ENCODE results near the gene MAGEF1.

MAGEF1 gene, protein sequence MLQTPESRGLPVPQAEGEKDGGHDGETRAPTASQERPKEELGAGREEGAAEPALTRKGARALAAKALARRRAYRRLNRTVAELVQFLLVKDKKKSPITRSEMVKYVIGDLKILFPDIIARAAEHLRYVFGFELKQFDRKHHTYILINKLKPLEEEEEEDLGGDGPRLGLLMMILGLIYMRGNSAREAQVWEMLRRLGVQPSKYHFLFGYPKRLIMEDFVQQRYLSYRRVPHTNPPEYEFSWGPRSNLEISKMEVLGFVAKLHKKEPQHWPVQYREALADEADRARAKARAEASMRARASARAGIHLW

DNA sequence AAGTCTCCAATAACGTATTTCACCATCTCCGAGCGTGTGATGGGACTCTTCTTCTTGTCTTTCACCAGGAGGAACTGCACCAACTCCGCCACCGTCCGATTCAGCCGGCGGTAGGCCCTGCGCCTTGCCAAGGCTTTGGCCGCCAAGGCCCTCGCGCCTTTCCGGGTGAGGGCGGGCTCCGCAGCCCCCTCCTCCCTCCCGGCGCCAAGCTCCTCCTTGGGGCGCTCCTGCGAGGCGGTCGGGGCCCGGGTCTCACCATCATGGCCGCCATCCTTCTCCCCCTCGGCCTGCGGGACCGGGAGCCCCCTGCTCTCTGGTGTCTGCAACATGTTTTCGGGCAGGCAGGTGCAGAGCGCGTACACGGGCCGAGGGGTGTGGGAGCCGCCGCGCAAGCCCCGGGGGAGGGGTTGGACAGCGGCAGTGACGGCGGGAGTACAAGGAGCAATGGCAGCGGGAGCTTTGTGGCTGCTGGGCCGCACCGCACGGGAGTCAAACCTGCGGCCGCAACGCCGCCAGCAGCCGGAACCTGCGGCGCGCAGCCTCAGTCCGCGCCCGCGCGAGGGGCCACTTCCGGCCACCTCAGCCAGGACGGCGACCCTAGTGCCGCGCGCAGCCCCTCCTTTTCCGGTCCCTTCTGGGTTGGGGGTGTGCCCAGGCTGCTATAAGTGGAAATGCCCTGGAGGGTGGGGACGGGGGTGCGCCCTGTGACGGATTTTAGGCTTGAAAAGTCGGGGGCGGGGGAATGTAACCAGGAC lies at the start of gene MAGEF1:
Gene MAGEF1 (minus strand): TSS at position 572 of the 755 bp plus-strand sequence. CDS start 243 bp downstream, at position 329.
- DNase-seq = peak; percentile 45 to 68 (median 48)

DNA sequence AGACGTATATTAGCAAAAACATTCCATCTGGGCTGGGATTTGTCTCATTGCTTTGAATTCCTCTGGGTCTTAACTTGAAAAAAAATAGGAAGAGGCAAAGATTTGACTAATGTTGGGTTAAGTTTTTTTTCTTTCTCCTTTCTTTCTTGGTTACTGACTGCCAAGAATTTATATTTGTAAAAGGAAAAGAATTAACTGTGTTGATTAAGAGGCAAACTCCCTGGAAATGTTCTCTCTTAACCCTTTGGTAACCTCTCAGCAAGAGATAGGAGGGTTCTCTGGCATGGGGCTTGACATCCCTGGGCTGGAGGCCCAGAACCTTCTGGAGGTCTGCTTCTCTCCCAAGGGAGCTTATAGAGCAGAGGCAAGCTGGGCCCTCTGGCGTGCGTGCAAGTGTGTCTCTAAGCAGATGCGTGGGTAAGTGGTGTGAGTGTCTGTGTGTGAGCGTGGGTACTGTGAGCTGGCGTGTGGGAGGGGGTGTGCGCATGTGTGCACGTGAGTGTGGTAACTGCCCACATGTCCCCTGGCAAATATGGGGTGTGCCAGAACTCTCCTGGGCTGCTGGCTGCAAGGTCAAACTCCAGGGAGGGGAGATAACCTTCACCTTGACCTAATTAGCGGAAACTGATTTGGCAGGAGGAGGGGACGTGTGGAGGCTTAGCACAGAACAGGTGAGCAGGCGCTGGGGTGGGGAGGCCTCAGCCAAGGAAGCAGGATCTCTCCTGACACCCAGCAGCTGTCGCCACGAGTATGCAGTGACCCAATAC lies 49.4 kb upstream of the MAGEF1 start:
- no peak for DNase-seq

DNA sequence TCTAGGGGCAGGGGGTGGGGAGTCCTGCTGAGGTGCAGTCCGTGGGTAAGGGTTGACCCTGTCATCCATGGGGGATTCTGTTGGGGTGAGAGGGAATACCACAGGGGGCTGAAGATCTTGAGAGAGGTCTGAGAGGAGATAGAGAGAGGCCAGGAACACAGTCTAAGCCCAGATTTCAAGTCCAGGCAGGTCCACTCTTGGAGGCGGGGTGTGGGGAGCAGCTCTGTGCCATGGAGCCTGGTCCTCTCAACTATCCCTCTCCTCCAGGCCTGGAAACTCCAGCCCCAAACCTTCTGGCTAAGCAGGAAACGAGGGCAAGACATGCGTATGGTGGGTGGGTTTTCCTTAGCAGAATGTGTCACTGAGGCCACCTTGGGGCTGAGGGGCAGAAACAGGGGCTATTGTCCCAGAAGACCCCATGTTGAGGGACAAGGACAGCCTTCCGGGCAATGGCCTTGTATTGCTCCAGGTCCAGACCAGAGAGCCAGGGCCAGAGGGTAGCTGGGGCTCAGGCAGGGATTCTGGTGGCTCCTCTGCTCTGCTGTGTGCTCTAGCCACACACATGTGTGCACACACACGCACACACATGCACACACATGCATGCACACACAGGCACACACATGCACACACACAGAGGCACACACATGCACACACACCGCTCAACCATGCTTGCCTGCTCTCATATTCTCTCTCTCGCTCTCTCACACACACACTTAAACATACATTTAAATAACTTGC lies 48.6 kb upstream of the MAGEF1 start:
- DNase-seq = no peak

DNA sequence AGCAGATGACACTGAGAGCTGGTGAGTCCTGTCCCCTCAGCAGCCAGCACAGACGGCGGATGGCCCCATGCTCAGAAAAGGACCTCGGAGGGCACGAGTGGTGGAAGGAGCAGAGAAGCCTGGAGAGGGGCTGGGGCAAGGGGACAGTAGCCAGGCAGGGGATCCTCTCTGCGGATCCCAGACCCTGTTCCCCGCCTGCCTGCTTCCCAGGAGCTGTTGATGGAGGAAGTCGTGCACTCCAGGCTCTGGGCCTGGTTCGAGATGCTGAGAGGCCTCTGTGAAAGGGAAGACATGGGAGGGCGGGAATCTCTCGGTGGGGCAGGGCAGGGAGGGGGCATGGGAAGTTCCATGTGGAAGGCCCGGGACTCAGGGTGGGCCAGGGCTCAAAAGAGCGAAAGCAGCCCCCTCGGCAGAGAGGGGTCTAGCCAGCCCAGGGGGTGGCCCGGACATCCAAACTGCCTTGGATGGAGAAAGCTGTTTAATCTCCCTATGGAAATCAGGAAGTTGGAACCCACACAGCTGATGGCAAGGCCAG lies 47.9 kb upstream of the MAGEF1 start:
- DNase-seq = no peak

DNA sequence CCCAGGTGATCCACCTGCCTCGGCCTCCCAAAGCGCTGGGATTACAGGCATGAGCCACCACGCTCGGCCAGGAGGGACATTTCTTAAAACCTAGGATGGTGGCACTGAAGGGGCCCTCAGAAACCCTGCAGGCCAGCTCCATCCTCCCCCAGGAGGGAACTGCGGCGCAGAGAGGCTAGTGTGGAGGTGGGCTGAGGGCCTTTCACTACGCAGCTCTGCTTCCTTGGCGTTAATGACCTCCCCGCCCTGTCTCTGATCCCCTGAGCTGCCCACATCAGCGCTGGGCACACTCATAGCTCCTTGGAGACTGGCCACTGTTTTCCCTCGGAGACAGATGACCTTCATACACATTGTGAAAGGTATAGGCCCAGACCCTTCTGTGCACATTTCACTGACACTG lies 46.2 kb upstream of the MAGEF1 start:
- no peak for DNase-seq

DNA sequence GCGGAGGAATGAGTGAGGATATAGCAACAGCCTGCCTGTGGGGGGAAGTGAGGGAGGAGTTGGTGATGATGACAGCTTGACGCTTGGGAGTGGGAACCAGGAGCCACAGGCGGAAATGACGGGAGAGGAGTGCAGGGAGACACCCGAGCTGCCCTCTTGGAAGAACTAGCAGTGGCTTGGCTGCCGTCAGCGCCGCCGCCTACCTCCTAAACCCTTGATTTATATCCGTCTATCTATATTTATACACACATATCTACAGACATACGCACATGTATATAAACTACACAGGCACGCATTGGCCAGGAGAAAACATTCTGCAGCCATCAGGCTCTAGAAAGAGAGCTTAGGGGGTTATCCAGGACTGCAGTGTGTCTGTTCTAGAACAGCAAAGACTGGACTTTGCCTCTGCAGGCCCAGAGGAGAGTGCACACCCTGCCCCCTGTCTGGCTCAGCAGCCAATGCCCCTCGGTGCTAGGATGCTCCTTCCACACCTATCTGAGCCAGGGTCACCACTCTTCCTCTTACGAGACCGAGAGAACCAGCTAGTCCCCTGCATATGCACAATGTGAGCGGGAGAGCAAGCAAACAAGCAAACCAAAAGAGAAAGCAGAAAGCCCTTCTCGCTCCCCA lies 45.3 kb upstream of the MAGEF1 start:
- DNase-seq = no peak

DNA sequence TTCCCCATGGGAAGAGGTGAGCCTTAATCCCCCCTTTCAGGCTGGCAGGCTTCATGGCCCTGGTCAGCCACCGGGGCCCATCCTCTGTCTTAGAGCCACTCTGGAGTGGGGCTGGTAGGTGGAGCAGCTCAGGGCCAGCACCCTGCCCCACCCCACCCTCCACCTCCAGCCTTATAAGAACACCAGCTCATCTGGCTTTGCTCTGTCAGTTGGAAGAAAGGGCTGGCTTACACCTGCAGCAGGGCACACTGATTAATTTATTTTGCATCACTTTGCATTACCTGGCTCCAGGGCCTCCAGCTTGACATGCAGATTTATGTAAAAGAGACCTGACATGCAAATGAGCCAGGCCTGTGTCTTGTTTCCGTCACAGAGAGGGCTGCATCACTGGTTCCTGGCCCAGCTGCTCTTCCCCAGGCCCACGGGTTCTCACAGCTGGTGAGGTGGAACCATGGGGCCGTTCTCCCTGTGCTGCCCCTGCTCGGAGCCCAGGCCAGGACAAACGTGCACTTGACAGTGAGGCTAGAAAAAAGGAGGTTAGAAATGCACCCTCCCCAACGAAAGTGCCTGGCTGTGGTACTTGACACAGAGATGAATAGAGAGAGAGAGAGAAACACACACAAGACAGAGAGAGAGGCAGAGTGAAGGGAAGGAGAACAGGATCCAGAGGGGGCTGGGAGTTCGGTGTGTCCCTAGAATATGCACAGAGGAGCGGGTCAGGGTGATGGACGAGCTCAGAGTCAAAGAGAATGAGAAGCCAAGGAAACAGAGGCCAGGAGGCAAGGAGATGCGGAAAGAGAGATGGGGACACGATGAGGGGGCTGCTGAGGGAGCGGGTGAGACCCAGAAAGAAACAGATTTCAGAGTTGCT lies 44.5 kb upstream of the MAGEF1 start:
- DNase-seq = no peak

DNA sequence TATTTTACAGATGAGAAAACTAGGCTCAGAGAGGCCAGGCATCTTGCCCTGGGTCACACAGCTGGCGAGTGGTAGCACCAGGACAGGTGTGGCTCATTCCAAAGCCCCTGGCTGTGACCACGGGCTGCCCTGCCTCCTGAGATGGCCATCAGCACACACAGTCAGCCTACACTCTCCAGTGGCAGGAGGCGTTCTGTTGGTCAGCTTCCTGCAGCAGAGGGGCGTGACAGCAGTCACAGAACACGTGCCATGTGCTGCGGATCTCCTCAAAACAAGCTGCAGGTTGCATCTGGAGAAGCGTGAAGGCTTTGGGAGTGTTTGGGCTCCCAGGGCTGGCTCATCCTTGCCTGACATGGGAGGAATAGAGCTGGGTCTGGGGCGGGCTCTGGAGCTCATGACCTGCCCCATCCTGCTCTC lies 43.5 kb upstream of the MAGEF1 start:
- no peak for DNase-seq

DNA sequence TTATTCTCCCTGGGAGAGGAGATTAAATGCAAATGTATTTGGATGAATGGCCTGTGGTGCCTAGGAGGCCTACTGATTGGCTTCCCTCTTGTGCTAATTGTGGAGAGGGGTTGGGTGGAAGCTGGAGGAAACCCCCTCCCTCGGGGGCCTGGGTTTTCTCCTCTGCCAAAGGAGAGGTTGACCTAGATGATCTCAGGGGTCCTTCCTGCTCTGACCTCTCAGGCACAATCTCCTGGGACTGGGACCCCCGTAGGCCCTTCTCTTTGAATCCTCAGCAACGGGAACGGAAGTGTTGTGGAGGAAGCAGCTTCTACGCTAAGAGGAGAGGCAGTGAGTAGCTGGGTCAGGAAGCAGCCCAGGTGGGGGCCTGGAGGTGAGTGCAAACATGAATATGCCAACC lies 40.5 kb upstream of the MAGEF1 start:
- no peak for DNase-seq

DNA sequence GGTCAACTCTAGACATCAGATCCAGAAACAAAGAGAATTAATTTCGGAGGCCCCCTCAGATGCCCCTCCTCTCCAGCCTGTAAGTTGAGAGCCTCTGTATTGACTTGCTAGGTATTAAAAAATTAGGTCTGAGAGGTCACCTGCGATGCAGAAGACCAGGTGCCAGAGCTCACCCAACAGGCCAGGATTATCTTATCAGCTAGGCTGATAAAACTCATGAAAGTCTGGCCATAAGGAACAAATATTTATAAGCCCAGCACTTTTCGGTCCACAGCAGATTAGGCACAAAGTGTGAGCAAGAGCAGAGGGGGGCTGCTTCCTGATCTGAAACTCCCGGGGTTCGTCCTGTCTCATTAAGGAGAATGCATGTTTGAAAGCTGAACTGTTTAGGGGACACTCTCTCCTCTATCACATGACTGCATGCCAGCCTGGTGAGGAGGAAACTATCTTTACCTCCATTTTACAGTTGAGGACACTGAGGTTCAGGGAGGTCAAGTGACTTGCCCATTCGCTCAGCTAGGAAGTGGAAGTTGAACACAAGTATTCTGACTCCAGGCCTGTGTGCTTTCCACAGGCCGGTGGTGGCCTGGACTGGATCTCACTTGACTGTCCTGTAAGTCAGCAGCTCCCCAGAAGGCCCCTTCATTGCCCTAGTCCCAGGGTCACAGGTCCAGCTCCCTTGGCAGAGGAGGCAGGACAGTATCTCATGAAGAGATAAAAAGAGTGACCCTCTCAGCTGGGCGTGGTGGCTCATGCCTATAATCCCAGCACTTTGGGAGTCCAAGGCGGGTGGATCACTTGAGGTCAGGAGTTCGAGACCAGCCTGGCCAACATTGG lies 39.6 kb upstream of the MAGEF1 start:
- no peak for DNase-seq

DNA sequence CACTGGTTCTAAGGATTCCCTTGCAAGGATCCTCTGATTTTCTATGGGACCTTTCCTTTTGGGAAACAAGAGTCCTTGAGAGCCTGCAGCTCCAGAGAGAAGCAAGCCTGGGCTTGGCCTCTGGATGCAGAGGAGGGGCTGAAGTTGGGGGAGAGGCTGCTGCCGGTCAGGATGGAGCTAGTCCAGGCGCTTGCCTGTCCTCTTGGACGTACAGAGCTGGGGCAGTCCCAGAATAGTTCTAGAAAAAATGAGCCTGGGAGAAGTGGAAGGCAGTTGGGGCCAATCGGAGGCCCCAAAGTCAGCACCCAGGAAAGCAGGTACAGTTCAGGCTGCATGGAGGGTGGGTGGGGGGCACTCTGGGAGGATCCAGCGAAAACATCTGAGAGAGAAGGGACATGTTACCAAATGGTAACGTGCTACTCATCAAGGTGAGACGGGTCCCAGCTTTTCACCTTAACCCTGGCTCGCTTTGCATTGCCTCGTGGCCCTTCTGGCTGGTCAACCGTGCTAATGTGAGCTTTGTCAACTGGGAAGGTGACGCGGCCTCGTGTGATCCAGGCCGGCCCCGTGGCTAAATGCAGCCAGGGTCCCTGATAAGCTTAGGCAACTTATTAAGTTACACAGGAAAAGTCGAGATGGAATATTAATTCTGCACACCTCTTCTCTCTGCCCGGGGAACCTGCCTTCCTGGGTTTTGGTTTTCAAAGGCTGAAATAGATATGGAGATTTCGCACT lies 38.7 kb upstream of the MAGEF1 start:
- no peak for DNase-seq

DNA sequence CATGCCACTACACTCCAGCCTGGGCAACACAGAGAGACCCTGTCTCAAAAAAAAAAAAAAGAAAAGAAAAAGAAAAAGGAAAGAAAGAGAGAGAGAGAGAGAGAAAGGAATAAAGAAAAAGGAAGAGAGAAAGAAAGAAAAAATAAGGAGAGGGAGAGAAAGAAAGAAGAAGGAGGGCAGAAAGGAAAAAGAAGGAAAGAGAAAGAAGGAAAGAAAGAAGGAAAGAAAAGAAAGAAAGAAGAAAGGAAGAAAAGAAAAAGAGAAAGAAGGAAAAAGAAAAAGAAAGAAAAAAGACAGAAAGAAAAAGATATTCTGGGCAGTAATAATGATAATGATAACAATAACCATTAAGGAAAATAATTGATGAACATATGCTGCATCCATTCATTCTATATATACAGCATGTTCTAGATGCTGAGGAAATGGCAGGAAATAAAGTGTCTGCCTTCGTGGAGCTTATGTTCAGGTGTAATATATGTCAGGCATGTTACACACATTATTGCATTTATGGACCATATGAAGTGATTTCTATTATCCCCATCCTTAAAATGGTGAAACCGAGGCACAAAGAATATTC lies 37.4 kb upstream of the MAGEF1 start:
- no peak for DNase-seq

DNA sequence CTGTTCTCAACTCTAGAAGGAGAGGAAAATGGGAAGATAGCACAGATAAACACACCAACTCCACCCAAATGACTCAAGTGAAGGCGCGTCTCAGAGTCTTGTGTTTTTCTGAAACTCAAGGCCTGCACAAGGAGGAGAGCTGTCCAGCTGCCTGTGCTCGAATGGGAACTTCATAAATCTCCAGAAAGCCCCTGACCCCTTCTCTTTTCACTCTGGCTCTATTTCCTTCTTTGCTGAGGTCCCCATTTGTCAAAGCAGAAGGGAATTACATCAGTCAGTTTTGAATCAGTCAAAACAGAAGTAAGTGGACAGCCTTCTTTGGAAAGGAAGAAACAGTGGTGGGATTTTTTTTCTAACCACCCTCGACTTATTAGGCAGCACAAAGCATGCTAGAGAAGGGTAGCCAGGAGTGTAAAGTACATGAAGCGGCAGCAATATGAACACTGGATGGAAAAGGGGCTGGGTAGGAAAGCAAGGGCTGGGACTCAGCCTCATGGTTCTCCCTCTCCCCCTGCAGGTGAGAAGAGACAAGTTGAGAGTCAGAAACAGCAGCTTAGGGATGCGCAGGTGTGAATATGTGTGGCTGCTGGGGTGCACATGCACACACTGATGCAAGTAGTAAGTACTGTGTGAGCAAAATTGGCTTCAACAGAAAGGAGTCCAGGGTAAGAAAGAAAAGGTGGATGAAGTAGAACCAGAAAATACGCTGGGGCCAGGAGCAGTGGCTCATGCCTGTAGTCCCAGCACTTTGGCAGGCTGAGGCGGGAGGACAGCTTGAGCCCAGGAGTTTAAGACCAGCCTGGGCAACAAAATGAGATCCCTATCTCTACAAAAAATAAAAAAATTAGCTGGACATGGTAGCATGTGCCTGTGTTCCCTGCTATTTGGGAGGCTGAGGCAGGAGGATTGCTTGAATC lies 36.6 kb upstream of the MAGEF1 start:
- DNase-seq = no peak

DNA sequence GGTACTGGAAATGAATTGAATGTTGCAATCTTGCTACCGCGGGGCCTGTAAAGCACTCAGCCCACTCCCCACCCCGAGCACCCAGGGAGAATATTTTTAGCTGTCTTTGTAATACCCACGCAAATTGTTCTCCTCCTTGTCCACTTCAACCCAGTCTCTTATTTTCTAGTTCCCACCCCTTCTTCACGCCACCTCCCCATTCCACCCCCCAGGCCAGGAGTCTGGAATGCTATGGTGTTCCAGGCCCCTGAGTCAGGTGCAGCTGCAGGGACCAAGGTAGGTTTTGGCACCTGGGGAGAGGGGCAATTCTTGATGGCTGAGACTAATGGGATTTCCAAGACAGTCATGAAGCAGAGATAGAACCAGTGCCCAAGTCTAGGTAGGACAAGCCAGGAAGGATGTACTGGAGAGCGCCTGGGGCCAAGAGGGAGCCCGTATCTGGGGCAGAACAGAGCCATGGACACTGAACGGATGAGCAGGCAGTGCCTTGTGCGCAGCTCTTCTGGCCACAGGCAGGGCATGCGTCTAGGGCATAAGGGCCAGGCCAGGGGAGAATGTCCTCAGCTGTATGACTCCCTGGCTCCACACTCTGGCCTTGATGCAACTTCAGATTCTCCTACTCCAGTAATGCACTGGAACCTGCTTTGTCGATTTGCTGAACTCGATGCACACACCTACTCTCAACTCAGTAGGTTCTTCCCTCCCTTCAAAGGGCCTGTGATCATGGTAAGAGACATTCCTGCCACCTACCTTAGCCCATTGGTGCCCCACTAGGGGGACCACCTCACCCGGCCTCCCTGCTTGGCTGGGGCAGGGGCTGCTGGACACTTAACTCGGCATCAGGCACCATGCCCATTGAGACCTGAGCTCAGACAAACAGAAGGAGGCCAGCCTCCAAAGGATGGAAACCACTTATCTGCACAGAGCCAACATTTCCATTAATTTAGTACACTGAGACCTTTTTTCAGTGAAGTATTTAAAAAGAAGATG lies 34.6 kb upstream of the MAGEF1 start:
- no peak for DNase-seq

DNA sequence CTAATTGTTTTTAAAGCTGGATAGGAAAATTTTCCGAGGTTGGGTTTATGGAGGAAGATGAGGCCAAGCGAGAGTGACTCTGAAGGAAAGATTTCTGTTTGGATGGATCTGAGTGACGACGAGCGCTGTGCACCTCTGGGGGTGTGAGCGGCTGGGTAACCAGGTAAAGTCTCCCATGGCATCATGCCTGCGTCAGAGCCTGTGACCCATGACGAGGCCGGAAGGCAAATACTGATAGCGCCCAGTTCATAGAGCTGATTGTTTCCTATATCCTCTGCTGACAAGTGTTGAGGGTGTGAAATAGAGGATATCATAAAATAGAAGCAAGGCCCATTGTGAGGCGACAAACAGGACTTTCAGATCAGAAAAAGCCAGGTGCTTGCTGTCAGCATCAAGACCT lies 33.7 kb upstream of the MAGEF1 start:
- DNase-seq = no peak

DNA sequence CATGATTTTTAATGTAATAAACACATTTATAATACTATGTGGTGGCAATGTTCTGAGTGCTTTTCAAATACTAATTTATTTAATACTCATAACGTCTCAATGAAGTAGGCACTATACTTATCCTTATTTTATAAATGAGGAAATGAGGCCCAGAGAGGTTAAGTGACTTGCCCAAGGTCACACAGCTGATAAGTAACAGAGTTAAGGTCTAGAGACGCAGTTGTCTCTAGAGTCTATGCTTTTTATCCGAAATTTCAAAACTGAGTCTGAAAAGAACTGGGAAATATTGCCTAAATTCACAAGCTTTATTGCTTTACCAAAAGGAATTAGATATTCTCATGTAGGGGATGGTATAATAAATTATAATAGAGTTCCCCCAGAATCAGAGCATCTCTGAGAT lies 31.4 kb upstream of the MAGEF1 start:
- DNase-seq = no peak

DNA sequence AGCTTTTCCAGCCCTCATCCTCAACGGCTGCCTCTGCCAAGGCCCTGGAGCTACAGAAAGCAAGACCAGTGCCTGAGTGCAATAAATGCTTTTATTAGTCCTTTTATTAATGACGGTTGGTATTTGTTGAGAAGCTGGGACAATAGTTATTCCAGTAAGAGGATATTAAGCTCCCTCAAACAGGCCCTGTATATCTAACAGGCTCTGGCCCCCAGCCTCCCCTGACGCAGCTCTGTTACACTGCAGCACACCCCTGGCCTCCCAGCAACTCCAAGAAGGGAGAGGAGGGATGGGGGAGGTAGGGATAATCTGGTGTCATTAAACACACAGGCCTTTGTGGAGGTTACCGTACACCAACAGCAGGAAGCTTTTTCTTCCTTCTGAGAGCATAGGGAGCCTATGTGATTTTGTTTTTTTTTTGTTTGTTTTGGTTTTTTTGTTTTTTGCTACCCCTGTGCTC lies 30.8 kb upstream of the MAGEF1 start:
- no peak for DNase-seq
